HepG2 (cell line): ENCODE measurements around the gene FAM199X.

Source experiments
- NBN ChIP-seq: fragments of 450-650 bp; conservative IDR thresholded peaks from 2 replicates; pipeline ENCODE4 v1.6.1; 2017
- ZNF709 ChIP-seq: sonication (generic); formaldehyde crosslinking; IDR thresholded peaks from 2 replicates; pipeline ENCODE4 v1.5.0; 2020; ENCODE audit warnings: mild to moderate bottlenecking, missing genetic modification reagents
- TF ChIP-seq, protein P1 (sequence below): sonication (generic); formaldehyde crosslinking; IDR thresholded peaks from 2 replicates; pipeline ENCODE4 v1.4.0; 2020; ENCODE audit warnings: mild to moderate bottlenecking, missing genetic modification reagents

DNA sequence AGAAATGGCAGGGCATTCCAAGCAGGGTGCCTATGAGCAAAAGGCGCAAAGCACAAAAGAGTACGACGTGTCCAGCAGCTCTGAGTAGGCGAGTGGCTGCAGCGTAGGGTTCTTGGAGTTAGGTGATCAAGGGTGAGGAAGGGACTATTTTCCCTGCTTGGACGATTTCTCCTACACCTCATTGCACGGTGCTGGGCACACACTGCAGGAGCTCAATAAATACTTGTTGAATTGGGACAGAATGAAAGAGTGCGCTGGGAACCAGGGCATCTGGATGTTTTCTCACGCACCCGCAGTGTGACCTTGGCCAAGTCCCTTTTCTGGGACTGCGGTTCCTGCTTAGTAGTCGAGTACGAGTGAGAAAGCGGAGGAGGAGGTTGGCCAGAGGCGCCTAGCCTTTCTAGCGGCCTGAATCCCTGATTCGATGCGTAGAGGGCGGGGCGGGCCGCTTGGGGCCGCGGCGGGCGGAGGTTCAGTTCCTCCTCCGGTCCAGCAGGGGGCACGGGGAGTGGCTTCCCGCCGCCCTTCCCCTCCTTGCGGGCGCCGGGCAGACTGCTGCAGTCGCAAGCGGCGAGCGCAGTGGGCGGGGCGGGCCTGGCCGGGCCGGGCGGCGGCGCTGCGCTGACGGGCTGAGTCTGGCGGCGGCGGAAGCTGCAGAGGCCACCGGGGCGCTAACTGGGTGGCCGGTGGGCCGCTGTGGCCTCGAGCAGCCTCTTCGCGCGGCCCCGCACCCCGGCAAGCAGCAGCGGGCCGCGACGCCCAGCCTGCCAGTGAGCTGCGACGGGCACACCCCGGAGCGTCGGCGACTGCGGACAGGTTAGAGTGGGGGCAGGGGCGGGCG lies at the start of gene FAM199X:
- TF ChIP-seq NBN (no peak), ZNF709 (CRISPR knock-in tag) (no peak)
- TF ChIP-seq, protein P1, sequence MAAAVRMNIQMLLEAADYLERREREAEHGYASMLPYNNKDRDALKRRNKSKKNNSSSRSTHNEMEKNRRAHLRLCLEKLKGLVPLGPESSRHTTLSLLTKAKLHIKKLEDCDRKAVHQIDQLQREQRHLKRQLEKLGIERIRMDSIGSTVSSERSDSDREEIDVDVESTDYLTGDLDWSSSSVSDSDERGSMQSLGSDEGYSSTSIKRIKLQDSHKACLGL (CRISPR knock-in tag): no peak; the same call in 1 of the 2 replicates
